Measurements from ENCODE around the gene COA3.

Gene COA3

GRCh38 chr17:42766124-42766523 is 32.4 kb downstream of the COA3 start:
- no peak overlapping the region for H3K4me3 ChIP-seq (ENCODE audit: low read depth, low read length)
- no peak for DNase-seq (ENCODE audit: low read depth)
- TF ChIP-seq CTCF (IDR thresholded peaks at IDR 0.05; ENCODE audit: insufficient read depth, low read depth, low read length, missing control alignments), result no peak

GRCh38 chr17:42761638-42762037 is 36.9 kb downstream of the COA3 start:
- TF ChIP-seq CTCF (IDR thresholded peaks at IDR 0.05; ENCODE audit: insufficient read depth, low read depth, low read length, missing control alignments), result no peak
- no peak for DNase-seq (ENCODE audit: low read depth)
- no peak overlapping the region; the same call in 1 of the 2 replicates for H3K4me3 ChIP-seq (ENCODE audit: low read depth, low read length)

- peak; percentile 32 for DNase-seq (ENCODE audit: low read depth)
- no peak for TF ChIP-seq CTCF (IDR thresholded peaks at IDR 0.05; ENCODE audit: insufficient read depth, low read depth, low read length, missing control alignments)
- H3K4me3 ChIP-seq (ENCODE audit: low read depth, low read length), result peak within 1 kb of the TSS; percentile 40
Observed at GRCh38 chr17:42760652-42761581, 37.6 kb downstream of the COA3 start, which contains the start of gene RAMP2. Gene RAMP2, plus strand, starts transcription at chr17:42761227. Its CDS starts 35 bp downstream, at chr17:42761262.

- TF ChIP-seq CTCF (IDR thresholded peaks at IDR 0.05; ENCODE audit: insufficient read depth, low read depth, low read length, missing control alignments), result no peak
- DNase-seq (ENCODE audit: low read depth), result peak; percentile 62
- H3K4me3 ChIP-seq (ENCODE audit: low read depth, low read length), result no peak overlapping the region
Observed at GRCh38 chr17:42759982-42760651, 38.4 kb downstream of the COA3 start.

GRCh38 chr17:42754782-42755181 is 43.7 kb downstream of the COA3 start:
- no peak overlapping the region for H3K4me3 ChIP-seq (ENCODE audit: low read depth, low read length)
- no peak for DNase-seq (ENCODE audit: low read depth)
- TF ChIP-seq CTCF (IDR thresholded peaks at IDR 0.05; ENCODE audit: insufficient read depth, low read depth, low read length, missing control alignments), result no peak

GRCh38 chr17:42751628-42752027 is 46.9 kb downstream of the COA3 start:
- no peak overlapping the region for H3K4me3 ChIP-seq (ENCODE audit: low read depth, low read length)
- no peak for DNase-seq (ENCODE audit: low read depth)
- no peak for TF ChIP-seq CTCF (IDR thresholded peaks at IDR 0.05; ENCODE audit: insufficient read depth, low read depth, low read length, missing control alignments)

Measured in GM12865 (cell line).